Liver (tissue), 9 donors: ENCODE data around the gene COL17A1. TPM values are rescaled to one million over a fixed set of nuclear protein-coding genes. Genes with fewer than 3 reads are reported as not detected.

ENCODE experiments used
- DNase-seq: peaks from one replicate; pipeline ENCODE4 v3.0.0-alpha.2; 2017; ENCODE audit warnings: low spot score
- H3K27ac ChIP-seq, 2 donors: one replicate each; pipeline ENCODE4 v1.7.0; 2013; ENCODE audit warnings: inconsistent platforms in 2 of 2, low read length in 2 of 2, control low read depth in 1 of 2, low read depth in 1 of 2, mild to moderate bottlenecking in 1 of 2
- H3K27me3 ChIP-seq, 4 donors: one replicate each; pipeline versions ENCODE4 v1.6.1 to v1.7.0; 2013; ENCODE audit warnings: low read length in 3 of 4, inconsistent platforms in 1 of 4, mild to moderate bottlenecking in 1 of 4, moderate library complexity in 1 of 4; ENCODE audit not compliant: control insufficient read depth in 4 of 4, insufficient read depth in 4 of 4
- H3K36me3 ChIP-seq, 4 donors: one replicate each; pipeline versions ENCODE4 v1.6.1 to v1.7.0; 2013; ENCODE audit warnings: low read length in 3 of 4, mild to moderate bottlenecking in 3 of 4, low read depth in 1 of 4, moderate library complexity in 1 of 4; ENCODE audit not compliant: control insufficient read depth in 4 of 4, insufficient read depth in 3 of 4
- H3K4me1 ChIP-seq, 4 donors: one replicate each; pipeline versions ENCODE4 v1.6.1 to v1.7.0; 2013; ENCODE audit warnings: low read length in 3 of 4, mild to moderate bottlenecking in 3 of 4, moderate library complexity in 1 of 4; ENCODE audit not compliant: control insufficient read depth in 4 of 4, insufficient read depth in 4 of 4
- H3K4me3 ChIP-seq, 3 donors: one replicate each; pipeline versions ENCODE4 v1.6.1 to v1.7.0; 2013; ENCODE audit warnings: low read length in 3 of 3, control low read depth in 1 of 3, low read depth in 1 of 3, mild to moderate bottlenecking in 1 of 3
- H3K9ac ChIP-seq, 2 donors: one replicate each; pipeline ENCODE4 v1.7.0; 2013; ENCODE audit warnings: low read length in 2 of 2, mild to moderate bottlenecking in 2 of 2, moderate library complexity in 2 of 2, control low read depth in 1 of 2, low read depth in 1 of 2
- H3K9me3 ChIP-seq, 4 donors: one replicate each; pipeline versions ENCODE4 v1.6.1 to v1.7.0; 2013; ENCODE audit warnings: low read length in 3 of 4; ENCODE audit not compliant: control insufficient read depth in 4 of 4
- EGR1 ChIP-seq, 2 donors: IDR thresholded peaks; 2 replicates each; pipeline ENCODE4 v1.6.1; 2016 to 2018; ENCODE audit warnings: antibody characterized with exemption in 2 of 2, low read depth in 2 of 2
- FOXA1 ChIP-seq: IDR thresholded peaks from 2 replicates; pipeline ENCODE4 v1.6.1; 2016; ENCODE audit warnings: antibody characterized with exemption
- GABPA ChIP-seq, 2 donors: IDR thresholded peaks in 1 of 2; conservative IDR thresholded peaks in 1 of 2; 2 replicates each; pipeline ENCODE4 v1.6.1; 2016; ENCODE audit warnings: antibody characterized with exemption in 2 of 2, mild to moderate bottlenecking in 1 of 2, moderate library complexity in 1 of 2
- HNF4A ChIP-seq, 2 donors: conservative IDR thresholded peaks; 2 replicates each; pipeline ENCODE4 v1.6.1; 2016; ENCODE audit warnings: antibody characterized with exemption in 2 of 2, mild to moderate bottlenecking in 2 of 2
- HNF4G ChIP-seq: IDR thresholded peaks from 2 replicates; pipeline ENCODE4 v1.6.1; 2016; ENCODE audit warnings: antibody characterized with exemption
- JUND ChIP-seq, 2 donors: IDR thresholded peaks; 2 replicates each; pipeline ENCODE4 v1.6.1; 2016; ENCODE audit warnings: antibody characterized with exemption in 2 of 2
- NR2F2 ChIP-seq: IDR thresholded peaks from 2 replicates; pipeline ENCODE4 v1.6.1; 2016; ENCODE audit warnings: antibody characterized with exemption
- RAD21 ChIP-seq, 2 donors: IDR thresholded peaks; 2 replicates each; pipeline ENCODE4 v1.6.1; 2016; ENCODE audit warnings: antibody characterized with exemption in 2 of 2, mild to moderate bottlenecking in 2 of 2
- RXRA ChIP-seq, 2 donors: IDR thresholded peaks; 2 replicates each; pipeline ENCODE4 v1.6.1; 2017 to 2018; ENCODE audit warnings: antibody characterized with exemption in 2 of 2, mild to moderate bottlenecking in 1 of 2
- SP1 ChIP-seq: IDR thresholded peaks from 2 replicates; pipeline ENCODE4 v1.6.1; 2018; ENCODE audit warnings: antibody characterized with exemption, mild to moderate bottlenecking
- TAF1 ChIP-seq: conservative IDR thresholded peaks from 2 replicates; pipeline ENCODE4 v1.6.1; 2016; ENCODE audit warnings: antibody characterized with exemption, mild to moderate bottlenecking
- YY1 ChIP-seq: IDR thresholded peaks from 2 replicates; pipeline ENCODE4 v1.6.1; 2016; ENCODE audit warnings: antibody characterized with exemption, mild to moderate bottlenecking
- WGBS: extraction: QIAGEN DNeasy Blood & Tissue Kit; methylation state at CpG from one replicate; pipeline ENCODE4 v1.1.7; 2013; 5-methylcytosine and 5-hydroxymethylcytosine counted together
- polyA plus RNA-seq, 2 donors: library from polyadenylated mRNA; stranded (reverse) in 1 of 2; unstranded in 1 of 2; fragments of 200-250 nt in 1 of 2; fragments of >200 nt in 1 of 2; fragmentation: Nextera tagmentation in 1 of 2; extraction: Ambion mirVana in 1 of 2; gene quantifications; one replicate each; pipeline versions ENCODE4 v1.2.1 to v1.2.3, GENCODE V29; 2013 to 2015
- total RNA-seq, 2 donors: library from RNA; depleted of rRNA; stranded (reverse); fragments of >200 nt; gene quantifications; one replicate each; pipeline ENCODE4 v1.2.3, GENCODE V29; 2014
- TF ChIP-seq, protein P1 (sequence below): fragments of 150-350 bp; IDR thresholded peaks from 2 replicates; pipeline ENCODE4 v1.5.1; 2017; ENCODE audit warnings: improper control_type of control experiment, low read depth, low read length; ENCODE audit not compliant: missing input control
- TF ChIP-seq, protein P2 (sequence below): IDR thresholded peaks from 2 replicates; pipeline ENCODE4 v1.6.1; 2016; ENCODE audit warnings: antibody characterized with exemption
- TF ChIP-seq, protein P3 (sequence below): IDR thresholded peaks from 2 replicates; pipeline ENCODE4 v1.6.1; 2016; ENCODE audit warnings: antibody characterized with exemption, mild to moderate bottlenecking
- TF ChIP-seq, protein P4 (sequence below): IDR thresholded peaks from 2 replicates; pipeline ENCODE4 v1.6.1; 2016; ENCODE audit warnings: antibody characterized with exemption
- TF ChIP-seq, protein P5 (sequence below): IDR thresholded peaks from 2 replicates; pipeline ENCODE4 v1.6.1; 2016; ENCODE audit warnings: antibody characterized with exemption
- donor health status: healthy.
- donor health status: healthy.
- donor health status: healthy.
- donor health status: healthy.
- donor health status: healthy.

Gene COL17A1
- total and polyA plus RNA-seq, 4 donors, result 0.05 to 1.7 TPM; not detected in 2

DNA sequence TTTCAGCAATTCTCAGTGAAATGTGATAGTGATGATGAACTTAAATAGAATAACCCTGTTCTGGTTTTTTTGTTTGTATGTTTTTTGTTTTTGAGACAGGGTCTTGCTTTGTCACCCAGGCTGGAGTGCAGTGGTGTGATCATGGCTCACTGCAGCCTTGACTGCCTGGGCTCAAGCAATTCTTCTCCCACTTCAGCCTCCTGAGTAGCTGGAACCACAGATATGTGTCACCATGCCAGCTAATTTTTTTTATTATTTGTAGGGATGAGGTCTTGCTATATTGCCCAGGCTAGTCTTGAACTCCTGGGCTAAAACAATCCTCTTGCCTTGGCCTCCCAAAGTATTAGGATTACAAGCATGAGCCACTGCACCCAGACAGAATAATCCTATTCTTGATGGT lies 14.3 kb upstream of the COL17A1 start:
- no peak overlapping the region for H3K9ac ChIP-seq
- peaks cover 0 to 25% (median 21%) of the 10 kb centered on the region in 4 donors for H3K4me1 ChIP-seq
- no peaks in the 10 kb centered on the region for H3K27me3 ChIP-seq
- no peak for DNase-seq
- TF ChIP-seq, protein P1, sequence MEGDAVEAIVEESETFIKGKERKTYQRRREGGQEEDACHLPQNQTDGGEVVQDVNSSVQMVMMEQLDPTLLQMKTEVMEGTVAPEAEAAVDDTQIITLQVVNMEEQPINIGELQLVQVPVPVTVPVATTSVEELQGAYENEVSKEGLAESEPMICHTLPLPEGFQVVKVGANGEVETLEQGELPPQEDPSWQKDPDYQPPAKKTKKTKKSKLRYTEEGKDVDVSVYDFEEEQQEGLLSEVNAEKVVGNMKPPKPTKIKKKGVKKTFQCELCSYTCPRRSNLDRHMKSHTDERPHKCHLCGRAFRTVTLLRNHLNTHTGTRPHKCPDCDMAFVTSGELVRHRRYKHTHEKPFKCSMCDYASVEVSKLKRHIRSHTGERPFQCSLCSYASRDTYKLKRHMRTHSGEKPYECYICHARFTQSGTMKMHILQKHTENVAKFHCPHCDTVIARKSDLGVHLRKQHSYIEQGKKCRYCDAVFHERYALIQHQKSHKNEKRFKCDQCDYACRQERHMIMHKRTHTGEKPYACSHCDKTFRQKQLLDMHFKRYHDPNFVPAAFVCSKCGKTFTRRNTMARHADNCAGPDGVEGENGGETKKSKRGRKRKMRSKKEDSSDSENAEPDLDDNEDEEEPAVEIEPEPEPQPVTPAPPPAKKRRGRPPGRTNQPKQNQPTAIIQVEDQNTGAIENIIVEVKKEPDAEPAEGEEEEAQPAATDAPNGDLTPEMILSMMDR, result no peak
- no peak for TF ChIP-seq RXRA (IDR thresholded peaks at IDR 0.05)
- no peak for TF ChIP-seq GABPA (IDR thresholded peaks at IDR 0.05 in 1 of 2, conservative IDR thresholded peaks at IDR 0.05 in 1 of 2)
- TF ChIP-seq NR2F2, result no peak
- no peak for TF ChIP-seq HNF4G
- no peak for TF ChIP-seq RAD21 (IDR thresholded peaks at IDR 0.05)
- TF ChIP-seq JUND (IDR thresholded peaks at IDR 0.05), result no peak
- TF ChIP-seq TAF1, result no peak
- TF ChIP-seq, protein P2, sequence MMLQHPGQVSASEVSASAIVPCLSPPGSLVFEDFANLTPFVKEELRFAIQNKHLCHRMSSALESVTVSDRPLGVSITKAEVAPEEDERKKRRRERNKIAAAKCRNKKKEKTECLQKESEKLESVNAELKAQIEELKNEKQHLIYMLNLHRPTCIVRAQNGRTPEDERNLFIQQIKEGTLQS, result no peak
- TF ChIP-seq, protein P3, sequence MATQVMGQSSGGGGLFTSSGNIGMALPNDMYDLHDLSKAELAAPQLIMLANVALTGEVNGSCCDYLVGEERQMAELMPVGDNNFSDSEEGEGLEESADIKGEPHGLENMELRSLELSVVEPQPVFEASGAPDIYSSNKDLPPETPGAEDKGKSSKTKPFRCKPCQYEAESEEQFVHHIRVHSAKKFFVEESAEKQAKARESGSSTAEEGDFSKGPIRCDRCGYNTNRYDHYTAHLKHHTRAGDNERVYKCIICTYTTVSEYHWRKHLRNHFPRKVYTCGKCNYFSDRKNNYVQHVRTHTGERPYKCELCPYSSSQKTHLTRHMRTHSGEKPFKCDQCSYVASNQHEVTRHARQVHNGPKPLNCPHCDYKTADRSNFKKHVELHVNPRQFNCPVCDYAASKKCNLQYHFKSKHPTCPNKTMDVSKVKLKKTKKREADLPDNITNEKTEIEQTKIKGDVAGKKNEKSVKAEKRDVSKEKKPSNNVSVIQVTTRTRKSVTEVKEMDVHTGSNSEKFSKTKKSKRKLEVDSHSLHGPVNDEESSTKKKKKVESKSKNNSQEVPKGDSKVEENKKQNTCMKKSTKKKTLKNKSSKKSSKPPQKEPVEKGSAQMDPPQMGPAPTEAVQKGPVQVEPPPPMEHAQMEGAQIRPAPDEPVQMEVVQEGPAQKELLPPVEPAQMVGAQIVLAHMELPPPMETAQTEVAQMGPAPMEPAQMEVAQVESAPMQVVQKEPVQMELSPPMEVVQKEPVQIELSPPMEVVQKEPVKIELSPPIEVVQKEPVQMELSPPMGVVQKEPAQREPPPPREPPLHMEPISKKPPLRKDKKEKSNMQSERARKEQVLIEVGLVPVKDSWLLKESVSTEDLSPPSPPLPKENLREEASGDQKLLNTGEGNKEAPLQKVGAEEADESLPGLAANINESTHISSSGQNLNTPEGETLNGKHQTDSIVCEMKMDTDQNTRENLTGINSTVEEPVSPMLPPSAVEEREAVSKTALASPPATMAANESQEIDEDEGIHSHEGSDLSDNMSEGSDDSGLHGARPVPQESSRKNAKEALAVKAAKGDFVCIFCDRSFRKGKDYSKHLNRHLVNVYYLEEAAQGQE, result no peak
- TF ChIP-seq EGR1 (IDR thresholded peaks at IDR 0.05; ENCODE audit: low read depth in 2 of 2), result no peak
- TF ChIP-seq FOXA1, result no peak
- TF ChIP-seq YY1, result no peak
- TF ChIP-seq, protein P4, sequence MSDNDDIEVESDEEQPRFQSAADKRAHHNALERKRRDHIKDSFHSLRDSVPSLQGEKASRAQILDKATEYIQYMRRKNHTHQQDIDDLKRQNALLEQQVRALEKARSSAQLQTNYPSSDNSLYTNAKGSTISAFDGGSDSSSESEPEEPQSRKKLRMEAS, result no peak
- no peak for TF ChIP-seq SP1
- H3K27ac ChIP-seq, result no peak overlapping the region
- no peaks in the 10 kb centered on the region for H3K9me3 ChIP-seq
- H3K36me3 ChIP-seq, result no peaks in the 10 kb centered on the region
- no peak overlapping the region for H3K4me3 ChIP-seq

DNA sequence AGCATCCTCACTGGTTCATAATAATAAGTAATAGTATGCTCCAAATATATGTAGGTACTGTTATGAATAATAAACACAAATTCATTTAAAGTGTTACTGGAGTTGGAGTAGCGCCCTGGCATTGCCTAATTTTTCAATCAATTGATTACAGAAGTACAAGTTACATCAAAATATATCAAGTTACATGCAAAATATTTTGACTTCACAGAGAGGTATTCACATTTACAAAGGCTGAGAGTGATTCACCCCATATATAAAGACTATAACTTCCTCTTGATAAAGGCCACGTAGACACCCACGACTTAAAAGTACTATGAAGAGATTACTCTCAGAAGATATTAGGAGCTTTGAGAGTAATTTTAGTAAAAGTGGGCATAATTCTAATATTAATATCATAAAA lies 13.6 kb upstream of the COL17A1 start:
- 71% methylated on average over 3 of the region's 3 CpGs for WGBS
- Histone ChIP-seq H3K36me3 (no peaks in the 10 kb centered on the region), H3K4me1 (peaks cover 0 to 25% (median 21%) of the 10 kb centered on the region in 4 donors), H3K9me3 (no peaks in the 10 kb centered on the region), H3K27ac (no peak overlapping the region), H3K27me3 (no peaks in the 10 kb centered on the region), H3K9ac (no peak overlapping the region), H3K4me3 (no peak overlapping the region)
- TF ChIP-seq TAF1, result no peak
- TF ChIP-seq EGR1 (IDR thresholded peaks at IDR 0.05; ENCODE audit: low read depth in 2 of 2), result no peak
- TF ChIP-seq JUND (IDR thresholded peaks at IDR 0.05), result no peak
- TF ChIP-seq, protein P4, result no peak
- no peak for TF ChIP-seq SP1
- no peak for TF ChIP-seq HNF4A (conservative IDR thresholded peaks at IDR 0.05)
- TF ChIP-seq, protein P5, sequence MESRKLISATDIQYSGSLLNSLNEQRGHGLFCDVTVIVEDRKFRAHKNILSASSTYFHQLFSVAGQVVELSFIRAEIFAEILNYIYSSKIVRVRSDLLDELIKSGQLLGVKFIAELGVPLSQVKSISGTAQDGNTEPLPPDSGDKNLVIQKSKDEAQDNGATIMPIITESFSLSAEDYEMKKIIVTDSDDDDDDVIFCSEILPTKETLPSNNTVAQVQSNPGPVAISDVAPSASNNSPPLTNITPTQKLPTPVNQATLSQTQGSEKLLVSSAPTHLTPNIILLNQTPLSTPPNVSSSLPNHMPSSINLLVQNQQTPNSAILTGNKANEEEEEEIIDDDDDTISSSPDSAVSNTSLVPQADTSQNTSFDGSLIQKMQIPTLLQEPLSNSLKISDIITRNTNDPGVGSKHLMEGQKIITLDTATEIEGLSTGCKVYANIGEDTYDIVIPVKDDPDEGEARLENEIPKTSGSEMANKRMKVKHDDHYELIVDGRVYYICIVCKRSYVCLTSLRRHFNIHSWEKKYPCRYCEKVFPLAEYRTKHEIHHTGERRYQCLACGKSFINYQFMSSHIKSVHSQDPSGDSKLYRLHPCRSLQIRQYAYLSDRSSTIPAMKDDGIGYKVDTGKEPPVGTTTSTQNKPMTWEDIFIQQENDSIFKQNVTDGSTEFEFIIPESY, result no peak
- TF ChIP-seq GABPA (IDR thresholded peaks at IDR 0.05 in 1 of 2, conservative IDR thresholded peaks at IDR 0.05 in 1 of 2), result no peak
- TF ChIP-seq, protein P2, result no peak
- no peak for TF ChIP-seq RXRA (IDR thresholded peaks at IDR 0.05)
- TF ChIP-seq HNF4G, result no peak
- no peak for DNase-seq
